ENCODE measurements around the gene MATN4. TPM values are rescaled to one million over a fixed set of nuclear protein-coding genes. Genes with fewer than 3 reads are reported as not detected.

MATN4 gene
- total RNA-seq, 6 experiments from 2014 or later, result not detected

GRCh38 chr20:45341939-45342854 lies 34.1 kb upstream of the MATN4 start:
- TF ChIP-seq, protein P1, sequence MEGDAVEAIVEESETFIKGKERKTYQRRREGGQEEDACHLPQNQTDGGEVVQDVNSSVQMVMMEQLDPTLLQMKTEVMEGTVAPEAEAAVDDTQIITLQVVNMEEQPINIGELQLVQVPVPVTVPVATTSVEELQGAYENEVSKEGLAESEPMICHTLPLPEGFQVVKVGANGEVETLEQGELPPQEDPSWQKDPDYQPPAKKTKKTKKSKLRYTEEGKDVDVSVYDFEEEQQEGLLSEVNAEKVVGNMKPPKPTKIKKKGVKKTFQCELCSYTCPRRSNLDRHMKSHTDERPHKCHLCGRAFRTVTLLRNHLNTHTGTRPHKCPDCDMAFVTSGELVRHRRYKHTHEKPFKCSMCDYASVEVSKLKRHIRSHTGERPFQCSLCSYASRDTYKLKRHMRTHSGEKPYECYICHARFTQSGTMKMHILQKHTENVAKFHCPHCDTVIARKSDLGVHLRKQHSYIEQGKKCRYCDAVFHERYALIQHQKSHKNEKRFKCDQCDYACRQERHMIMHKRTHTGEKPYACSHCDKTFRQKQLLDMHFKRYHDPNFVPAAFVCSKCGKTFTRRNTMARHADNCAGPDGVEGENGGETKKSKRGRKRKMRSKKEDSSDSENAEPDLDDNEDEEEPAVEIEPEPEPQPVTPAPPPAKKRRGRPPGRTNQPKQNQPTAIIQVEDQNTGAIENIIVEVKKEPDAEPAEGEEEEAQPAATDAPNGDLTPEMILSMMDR (IDR thresholded peaks at IDR 0.05), result no peak
- DNase-seq, result peak; percentile 51
- Mint-ChIP-seq H3K9me3 (no peaks in the 10 kb centered on the region), H3K4me3 (peak overlapping the region; percentile 99), H3K36me3 (ENCODE audit: low read depth) (peaks cover 41% of the 10 kb centered on the region), H3K27me3 (ENCODE audit: insufficient read depth) (no peaks in the 10 kb centered on the region; the same call in none of the 2 replicates), H3K4me1 (ENCODE audit: low read depth) (peaks cover 99% of the 10 kb centered on the region), H3K27ac (peak overlapping the region; percentile 94)

- Mint-ChIP-seq H3K4me1 (ENCODE audit: low read depth) (peaks cover 100% of the 10 kb centered on the region), H3K4me3 (peak overlapping the region; percentile 99), H3K27me3 (ENCODE audit: insufficient read depth) (no peaks in the 10 kb centered on the region; the same call in none of the 2 replicates), H3K36me3 (ENCODE audit: low read depth) (peaks cover 38% of the 10 kb centered on the region), H3K9me3 (no peaks in the 10 kb centered on the region), H3K27ac (peak overlapping the region; percentile 94)
- DNase-seq, result no peak
- TF ChIP-seq, protein P1 (IDR thresholded peaks at IDR 0.05), result no peak
Observed at GRCh38 chr20:45341579-45341938, 33.5 kb upstream of the MATN4 start.

DNA sequence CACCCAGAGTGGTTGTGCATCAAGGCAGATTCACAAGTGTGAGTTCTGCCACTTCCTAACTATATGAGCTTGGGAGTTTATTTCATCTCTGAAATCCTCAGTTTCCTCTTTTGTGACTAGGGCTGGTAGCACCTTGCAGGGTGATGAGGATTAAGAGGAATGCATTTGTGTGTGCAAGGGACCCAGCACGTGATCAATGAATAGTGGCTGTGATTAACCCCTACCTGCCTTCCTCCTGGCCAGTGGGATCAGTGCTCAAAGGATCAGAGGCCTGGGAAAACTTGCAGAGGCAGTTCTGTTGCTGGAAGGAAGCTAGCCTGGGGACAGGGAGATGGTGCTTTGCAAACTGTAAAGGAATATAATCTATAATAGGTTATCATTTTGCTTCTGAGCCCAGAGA lies 32.9 kb upstream of the MATN4 start:
- TF ChIP-seq, protein P1 (IDR thresholded peaks at IDR 0.05), result no peak
- H3K4me3 Mint-ChIP-seq, result no peak overlapping the region
- no peak for DNase-seq
- H3K36me3 Mint-ChIP-seq (ENCODE audit: low read depth), result peaks cover 40% of the 10 kb centered on the region
- peaks cover 100% of the 10 kb centered on the region for H3K4me1 Mint-ChIP-seq (ENCODE audit: low read depth)
- H3K27ac Mint-ChIP-seq, result peak overlapping the region; percentile 94
- H3K9me3 Mint-ChIP-seq, result no peaks in the 10 kb centered on the region
- H3K27me3 Mint-ChIP-seq (ENCODE audit: insufficient read depth), result no peaks in the 10 kb centered on the region; the same call in none of the 2 replicates

GRCh38 chr20:45340236-45340847 lies 32.2 kb upstream of the MATN4 start:
- TF ChIP-seq, protein P1 (IDR thresholded peaks at IDR 0.05), result no peak
- peaks cover 100% of the 10 kb centered on the region for H3K4me1 Mint-ChIP-seq (ENCODE audit: low read depth)
- peak overlapping the region; percentile 20; the same call in 1 of the 2 replicates for H3K4me3 Mint-ChIP-seq
- H3K36me3 Mint-ChIP-seq (ENCODE audit: low read depth), result peaks cover 45% of the 10 kb centered on the region
- H3K27ac Mint-ChIP-seq, result peak overlapping the region; percentile 99
- H3K27me3 Mint-ChIP-seq (ENCODE audit: insufficient read depth), result peaks cover 3% of the 10 kb centered on the region
- no peak for DNase-seq
- H3K9me3 Mint-ChIP-seq, result no peaks in the 10 kb centered on the region

GRCh38 chr20:45339799-45340198 lies 31.7 kb upstream of the MATN4 start:
- peaks cover 45% of the 10 kb centered on the region for H3K36me3 Mint-ChIP-seq (ENCODE audit: low read depth)
- H3K27me3 Mint-ChIP-seq (ENCODE audit: insufficient read depth), result peaks cover 3% of the 10 kb centered on the region
- H3K4me3 Mint-ChIP-seq, result no peak overlapping the region
- DNase-seq, result no peak
- no peaks in the 10 kb centered on the region for H3K9me3 Mint-ChIP-seq
- H3K4me1 Mint-ChIP-seq (ENCODE audit: low read depth), result peaks cover 98% of the 10 kb centered on the region
- peak overlapping the region; percentile 99 for H3K27ac Mint-ChIP-seq
- TF ChIP-seq, protein P1 (IDR thresholded peaks at IDR 0.05), result no peak

All from HFFc6 (cell line).